HL-60 (cell line): ENCODE measurements around the gene CRY2.
A peak's percentile ranks its signal among the peaks of the same experiment; 100 is the strongest.

Experiments
- DNase-seq, 2 experiments: peaks; one replicate each; pipeline ENCODE4 v3.0.0-alpha.2; 2010 to 2020; ENCODE audit warnings: low read depth in 1 of 2, low spot score in 1 of 2
- H3K27ac ChIP-seq: fragments of 250-450 bp; sonication (Bioruptor Pico); replicated peaks from 2 replicates; pipeline ENCODE4 v1.5.1; 2020; ENCODE audit warnings: mild to moderate bottlenecking, moderate library complexity
- H3K27me3 ChIP-seq: fragments of 250-450 bp; sonication (Bioruptor Pico); 2 replicates; pipeline ENCODE4 v1.5.1; 2021; ENCODE audit warnings: mild to moderate bottlenecking, moderate library complexity; ENCODE audit not compliant: insufficient read depth, poor library complexity, severe bottlenecking
- H3K4me3 ChIP-seq: replicated peaks from 2 replicates; pipeline ENCODE4 v1.5.1; 2011; ENCODE audit warnings: mild to moderate bottlenecking, control low read depth, low read length; ENCODE audit not compliant: insufficient read depth
- GABPA ChIP-seq: IDR thresholded peaks from 2 replicates; pipeline ENCODE4 v1.6.1; 2012; ENCODE audit warnings: low read depth
- POLR2AphosphoS5 ChIP-seq: IDR thresholded peaks from 2 replicates; pipeline ENCODE4 v1.6.1; 2012; ENCODE audit warnings: low read depth
- SPI1 ChIP-seq: IDR thresholded peaks from 2 replicates; pipeline ENCODE4 v1.6.1; 2012; ENCODE audit warnings: low read depth, mild to moderate bottlenecking, borderline replicate concordance
- TF ChIP-seq, protein P1 (sequence below): IDR thresholded peaks from one replicate; pipeline ENCODE4 v1.5.1; 2011; ENCODE audit warnings: low read length, control low read depth, inconsistent platforms; ENCODE audit not compliant: insufficient read depth
- TF ChIP-seq, protein P2 (sequence below): IDR thresholded peaks from 2 replicates; pipeline ENCODE4 v1.6.1; 2012; ENCODE audit warnings: low read depth; ENCODE audit not compliant: insufficient replicate concordance

The CRY2 gene

DNA sequence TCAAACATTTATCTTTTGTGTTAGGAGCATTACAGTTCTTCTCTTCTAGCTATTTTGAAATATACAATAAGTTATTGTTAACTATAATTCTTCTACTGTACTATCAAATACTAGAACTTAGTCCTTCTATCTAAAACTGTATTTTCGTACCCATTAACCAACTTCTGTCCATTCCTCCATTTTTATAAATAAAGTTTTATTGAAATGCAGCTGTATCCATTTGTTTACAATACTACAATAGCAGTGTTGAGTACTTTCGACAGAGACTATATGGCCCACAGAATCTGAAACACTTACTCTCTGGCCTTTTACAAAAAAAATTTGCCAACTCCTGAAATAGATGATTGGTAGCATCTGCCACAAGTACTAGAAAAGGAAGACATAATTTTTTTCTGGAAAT lies 47.0 kb upstream of the CRY2 start:
- no peak overlapping the region for H3K27ac ChIP-seq
- no peak overlapping the region for H3K4me3 ChIP-seq
- TF ChIP-seq, protein P1, sequence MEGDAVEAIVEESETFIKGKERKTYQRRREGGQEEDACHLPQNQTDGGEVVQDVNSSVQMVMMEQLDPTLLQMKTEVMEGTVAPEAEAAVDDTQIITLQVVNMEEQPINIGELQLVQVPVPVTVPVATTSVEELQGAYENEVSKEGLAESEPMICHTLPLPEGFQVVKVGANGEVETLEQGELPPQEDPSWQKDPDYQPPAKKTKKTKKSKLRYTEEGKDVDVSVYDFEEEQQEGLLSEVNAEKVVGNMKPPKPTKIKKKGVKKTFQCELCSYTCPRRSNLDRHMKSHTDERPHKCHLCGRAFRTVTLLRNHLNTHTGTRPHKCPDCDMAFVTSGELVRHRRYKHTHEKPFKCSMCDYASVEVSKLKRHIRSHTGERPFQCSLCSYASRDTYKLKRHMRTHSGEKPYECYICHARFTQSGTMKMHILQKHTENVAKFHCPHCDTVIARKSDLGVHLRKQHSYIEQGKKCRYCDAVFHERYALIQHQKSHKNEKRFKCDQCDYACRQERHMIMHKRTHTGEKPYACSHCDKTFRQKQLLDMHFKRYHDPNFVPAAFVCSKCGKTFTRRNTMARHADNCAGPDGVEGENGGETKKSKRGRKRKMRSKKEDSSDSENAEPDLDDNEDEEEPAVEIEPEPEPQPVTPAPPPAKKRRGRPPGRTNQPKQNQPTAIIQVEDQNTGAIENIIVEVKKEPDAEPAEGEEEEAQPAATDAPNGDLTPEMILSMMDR = no peak
- TF ChIP-seq SPI1 (no peak), POLR2AphosphoS5 (no peak), GABPA (no peak)
- TF ChIP-seq, protein P2, sequence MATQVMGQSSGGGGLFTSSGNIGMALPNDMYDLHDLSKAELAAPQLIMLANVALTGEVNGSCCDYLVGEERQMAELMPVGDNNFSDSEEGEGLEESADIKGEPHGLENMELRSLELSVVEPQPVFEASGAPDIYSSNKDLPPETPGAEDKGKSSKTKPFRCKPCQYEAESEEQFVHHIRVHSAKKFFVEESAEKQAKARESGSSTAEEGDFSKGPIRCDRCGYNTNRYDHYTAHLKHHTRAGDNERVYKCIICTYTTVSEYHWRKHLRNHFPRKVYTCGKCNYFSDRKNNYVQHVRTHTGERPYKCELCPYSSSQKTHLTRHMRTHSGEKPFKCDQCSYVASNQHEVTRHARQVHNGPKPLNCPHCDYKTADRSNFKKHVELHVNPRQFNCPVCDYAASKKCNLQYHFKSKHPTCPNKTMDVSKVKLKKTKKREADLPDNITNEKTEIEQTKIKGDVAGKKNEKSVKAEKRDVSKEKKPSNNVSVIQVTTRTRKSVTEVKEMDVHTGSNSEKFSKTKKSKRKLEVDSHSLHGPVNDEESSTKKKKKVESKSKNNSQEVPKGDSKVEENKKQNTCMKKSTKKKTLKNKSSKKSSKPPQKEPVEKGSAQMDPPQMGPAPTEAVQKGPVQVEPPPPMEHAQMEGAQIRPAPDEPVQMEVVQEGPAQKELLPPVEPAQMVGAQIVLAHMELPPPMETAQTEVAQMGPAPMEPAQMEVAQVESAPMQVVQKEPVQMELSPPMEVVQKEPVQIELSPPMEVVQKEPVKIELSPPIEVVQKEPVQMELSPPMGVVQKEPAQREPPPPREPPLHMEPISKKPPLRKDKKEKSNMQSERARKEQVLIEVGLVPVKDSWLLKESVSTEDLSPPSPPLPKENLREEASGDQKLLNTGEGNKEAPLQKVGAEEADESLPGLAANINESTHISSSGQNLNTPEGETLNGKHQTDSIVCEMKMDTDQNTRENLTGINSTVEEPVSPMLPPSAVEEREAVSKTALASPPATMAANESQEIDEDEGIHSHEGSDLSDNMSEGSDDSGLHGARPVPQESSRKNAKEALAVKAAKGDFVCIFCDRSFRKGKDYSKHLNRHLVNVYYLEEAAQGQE = no peak
- DNase-seq = no peak
- no peaks in the 10 kb centered on the region for H3K27me3 ChIP-seq

DNA sequence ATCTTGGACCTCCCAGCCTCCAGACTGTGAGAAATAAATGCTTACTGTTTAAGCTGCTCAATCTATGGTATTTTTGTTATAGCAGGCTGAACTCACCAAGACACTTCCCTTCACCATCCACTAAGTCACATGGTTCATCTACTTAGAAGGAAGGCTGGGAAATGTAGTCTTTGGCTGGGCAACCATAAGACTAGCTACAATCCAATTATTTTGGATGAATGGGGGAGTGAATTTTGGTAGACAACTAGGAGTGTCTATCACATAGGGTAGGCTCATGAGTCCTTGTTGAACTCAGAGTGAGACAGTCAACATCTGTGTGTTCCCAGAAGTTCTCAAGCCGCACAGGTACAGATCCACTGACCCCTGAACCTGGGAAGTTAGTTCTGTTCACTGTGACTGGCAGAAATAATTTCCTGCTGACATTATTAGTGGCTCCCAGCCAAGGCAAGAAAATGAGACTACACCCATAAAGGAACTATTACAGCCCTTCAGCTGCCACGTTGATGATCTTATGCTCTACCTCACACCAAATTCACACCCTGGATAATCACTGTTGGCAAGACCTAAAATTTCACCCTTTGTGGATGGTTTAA lies 45.5 kb upstream of the CRY2 start:
- peak in 1 of 2 experiments; percentile 36 for DNase-seq
- TF ChIP-seq POLR2AphosphoS5 (no peak), SPI1 (peak; percentile 65; the same call in 1 of the 2 replicates)
- TF ChIP-seq, protein P1 = no peak
- Histone ChIP-seq H3K27ac (no peak overlapping the region), H3K4me3 (no peak overlapping the region), H3K27me3 (no peaks in the 10 kb centered on the region)

DNA sequence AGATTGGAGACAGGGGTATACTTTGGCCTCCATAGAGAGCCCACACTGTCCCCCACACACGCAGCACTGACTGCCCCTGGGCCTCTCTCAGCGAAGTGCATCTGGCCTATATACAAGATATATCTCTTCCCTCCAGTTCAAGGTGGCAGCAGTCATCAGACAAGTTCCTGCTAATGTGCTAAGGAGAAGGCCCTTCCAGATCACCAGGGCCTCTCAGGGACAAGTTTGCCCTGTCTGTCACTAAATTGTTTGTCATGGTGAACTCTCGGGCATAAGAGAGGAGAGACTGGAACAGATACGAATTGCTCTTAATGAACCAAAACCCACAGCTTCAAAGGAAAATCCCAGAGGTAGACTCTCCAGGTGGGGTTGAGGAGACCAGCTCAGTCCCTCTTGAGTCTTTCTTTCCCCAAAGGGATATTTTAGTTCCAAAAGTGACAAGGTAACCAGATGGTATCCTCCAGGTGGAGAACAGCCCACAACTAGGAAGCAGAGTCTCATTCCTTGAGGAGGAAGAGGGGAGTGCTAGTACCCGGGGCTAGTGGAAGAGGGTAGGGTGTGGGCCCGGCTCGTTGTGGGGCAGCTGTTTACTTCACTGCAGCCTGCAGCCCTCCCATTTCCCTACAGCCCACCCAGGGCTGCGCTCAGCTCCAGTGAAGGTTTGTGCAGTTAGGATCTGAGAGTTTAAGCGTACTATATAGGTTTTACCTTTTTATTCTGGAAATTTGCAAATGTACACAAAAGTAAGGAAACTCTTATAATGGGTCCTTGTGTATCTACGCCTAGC lies 44.6 kb upstream of the CRY2 start:
- Histone ChIP-seq H3K27me3 (no peaks in the 10 kb centered on the region), H3K27ac (no peak overlapping the region)
- TF ChIP-seq GABPA (no peak), POLR2AphosphoS5 (no peak), SPI1 (no peak)
- TF ChIP-seq, protein P2 = no peak
- TF ChIP-seq, protein P1 = no peak

More for the DNA sequence above, 44.6 kb upstream of the CRY2 start:
- DNase-seq = no peak
- H3K4me3 ChIP-seq = no peak overlapping the region
